COLO829 (cell line): ENCODE measurements around the gene PPP1R3C.
A peak's percentile ranks its signal among the peaks of the same experiment; 100 is the strongest.

ENCODE experiments used
- DNase-seq: peaks from one replicate; pipeline ENCODE4 v3.0.0; 2012; ENCODE audit warnings: low spot score

PPP1R3C gene

DNA sequence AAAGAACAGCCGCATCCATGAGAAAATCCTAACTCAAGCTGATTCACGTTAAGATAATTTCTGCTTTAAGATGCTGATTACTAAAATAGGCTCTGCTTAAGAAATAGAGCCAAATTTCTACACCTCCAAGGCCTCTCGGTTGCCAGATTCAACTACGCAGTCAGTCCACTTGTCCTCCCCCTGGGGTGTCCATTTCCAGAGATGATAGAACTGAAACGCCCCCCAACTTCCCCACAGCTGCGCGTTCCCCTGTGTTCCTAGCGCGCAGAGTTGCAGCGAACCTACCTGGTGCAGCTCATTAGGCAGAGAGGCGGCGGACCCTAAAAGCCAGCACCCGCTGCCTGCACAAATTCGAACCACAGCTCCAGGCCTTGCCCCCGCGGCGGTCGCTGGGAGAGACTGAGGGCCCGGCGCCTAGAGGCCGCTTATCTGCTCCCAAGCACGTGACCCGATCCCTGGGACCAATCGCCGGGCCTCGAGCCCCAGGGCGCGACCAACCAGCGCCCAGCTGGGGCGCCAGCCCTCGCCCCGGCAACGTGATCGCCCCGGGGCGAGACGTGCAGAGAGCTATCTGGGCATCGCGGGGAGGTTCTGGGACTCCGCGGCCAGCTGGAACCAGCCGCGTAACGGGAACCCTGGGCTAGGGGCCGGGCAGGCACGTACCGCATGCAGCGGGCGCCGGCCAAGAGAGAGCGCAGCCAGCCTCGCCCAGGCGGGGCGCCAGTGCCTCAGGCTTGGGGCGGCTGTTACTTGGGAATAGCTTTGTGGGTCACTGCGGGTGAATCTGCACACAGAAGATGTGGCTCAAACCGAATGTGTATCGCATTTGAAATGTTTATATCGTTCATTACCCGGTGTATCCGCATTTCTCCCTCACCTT is at the start of gene PPP1R3C:
TSS of gene PPP1R3C (minus strand) at position 401 of the 880 bp plus-strand sequence. CDS start at position 299, 102 bp downstream.
- no peak for DNase-seq

DNA sequence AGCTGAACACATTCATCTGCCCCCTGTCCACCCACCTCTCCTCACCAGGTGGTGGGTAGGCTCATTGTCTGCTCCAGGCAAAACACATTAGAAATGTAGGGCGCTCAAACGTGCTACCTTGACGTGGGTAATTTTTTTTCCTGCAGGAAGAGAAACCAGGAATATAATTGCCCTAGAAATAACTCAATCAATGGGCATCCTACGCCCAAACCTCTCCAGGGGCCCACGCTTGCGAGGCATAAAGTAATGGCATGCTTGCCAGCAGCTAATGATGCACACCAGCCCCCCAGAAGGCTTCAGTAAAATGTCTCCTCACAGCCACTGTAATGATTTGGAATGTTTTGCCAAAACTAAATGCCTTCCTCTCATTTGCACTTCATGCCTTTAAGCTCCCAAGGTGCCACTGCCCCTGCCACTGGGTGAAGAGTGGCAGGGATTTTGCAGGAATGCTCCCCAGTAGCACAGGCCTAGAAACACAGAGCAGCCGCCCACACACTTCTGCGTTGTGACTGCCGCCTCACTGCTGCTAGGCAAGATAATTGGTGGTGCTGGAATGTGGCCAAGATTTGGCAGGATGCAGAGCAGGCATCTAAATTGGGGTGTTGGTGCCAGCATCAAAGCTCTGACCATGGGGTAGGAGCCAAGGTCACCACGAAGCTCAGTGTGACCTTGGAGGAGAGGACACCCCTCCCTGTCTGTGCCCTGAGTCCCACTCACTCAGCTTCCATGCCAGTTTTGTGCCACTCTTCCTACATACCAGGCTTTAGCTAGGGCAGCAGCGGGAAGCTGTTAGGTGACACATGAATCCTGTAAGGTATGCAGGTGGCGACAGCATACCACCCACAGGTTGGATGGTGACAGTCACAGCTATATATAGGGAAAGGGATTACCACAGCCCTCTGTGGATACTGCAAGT is 48.7 kb upstream of the PPP1R3C start:
- DNase-seq, result peak; percentile 44

DNA sequence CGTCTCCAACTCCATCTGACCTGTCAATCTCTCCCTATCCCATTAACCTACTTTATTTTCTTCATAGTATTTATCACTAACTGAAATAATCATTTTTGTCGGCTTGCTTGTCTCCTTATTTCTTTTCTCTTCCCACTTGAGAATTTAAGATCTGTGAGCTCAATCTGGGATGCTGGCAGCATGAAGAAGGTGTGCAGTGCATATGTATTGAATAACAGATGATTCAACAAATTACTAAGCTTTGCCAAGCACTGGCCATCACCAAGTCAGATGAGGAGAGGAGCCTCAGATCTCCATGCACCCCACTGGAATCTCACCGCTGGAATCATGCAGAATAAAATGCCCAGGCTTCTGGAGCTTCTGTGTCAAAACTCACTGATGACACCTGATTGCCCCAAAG is 47.6 kb upstream of the PPP1R3C start:
- no peak for DNase-seq

DNA sequence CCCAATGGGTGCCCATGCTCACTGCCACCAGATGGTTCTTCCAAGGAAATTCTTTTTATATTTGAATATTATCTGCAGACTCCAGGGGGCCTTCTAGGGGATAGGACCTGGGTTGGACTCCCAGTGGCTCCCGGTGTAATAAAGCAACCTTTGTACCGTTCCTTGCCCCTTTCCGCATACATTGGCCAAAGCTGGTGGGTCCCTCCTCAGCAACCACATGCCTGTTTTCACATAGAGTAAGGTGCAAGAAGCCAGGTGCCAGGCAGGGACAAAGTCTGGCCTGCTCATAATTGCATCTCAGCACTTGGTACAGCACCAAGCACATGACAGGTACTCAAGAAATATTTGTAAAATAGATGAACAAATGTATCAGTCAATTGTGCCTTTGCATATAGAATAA is 46.4 kb upstream of the PPP1R3C start:
- DNase-seq, result no peak

DNA sequence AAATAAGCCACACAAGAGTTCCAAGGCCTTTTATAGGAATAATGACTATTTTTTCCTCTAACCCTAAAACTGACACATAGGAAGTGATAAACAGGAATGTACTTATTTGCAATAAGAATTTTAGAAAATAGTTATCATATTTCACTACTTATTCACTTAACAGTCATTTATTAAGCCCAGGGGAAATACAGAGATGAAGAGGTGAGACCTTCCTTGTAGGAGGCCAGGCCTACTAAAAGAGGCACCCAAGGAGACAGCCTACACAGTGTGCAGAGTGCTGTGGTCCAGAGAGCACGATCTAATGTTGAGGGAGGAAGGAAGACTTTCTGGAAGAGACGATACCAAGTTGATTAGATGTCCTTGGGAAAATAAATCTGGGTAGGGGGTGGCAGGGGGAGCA is 45.0 kb upstream of the PPP1R3C start:
- DNase-seq, result no peak

DNA sequence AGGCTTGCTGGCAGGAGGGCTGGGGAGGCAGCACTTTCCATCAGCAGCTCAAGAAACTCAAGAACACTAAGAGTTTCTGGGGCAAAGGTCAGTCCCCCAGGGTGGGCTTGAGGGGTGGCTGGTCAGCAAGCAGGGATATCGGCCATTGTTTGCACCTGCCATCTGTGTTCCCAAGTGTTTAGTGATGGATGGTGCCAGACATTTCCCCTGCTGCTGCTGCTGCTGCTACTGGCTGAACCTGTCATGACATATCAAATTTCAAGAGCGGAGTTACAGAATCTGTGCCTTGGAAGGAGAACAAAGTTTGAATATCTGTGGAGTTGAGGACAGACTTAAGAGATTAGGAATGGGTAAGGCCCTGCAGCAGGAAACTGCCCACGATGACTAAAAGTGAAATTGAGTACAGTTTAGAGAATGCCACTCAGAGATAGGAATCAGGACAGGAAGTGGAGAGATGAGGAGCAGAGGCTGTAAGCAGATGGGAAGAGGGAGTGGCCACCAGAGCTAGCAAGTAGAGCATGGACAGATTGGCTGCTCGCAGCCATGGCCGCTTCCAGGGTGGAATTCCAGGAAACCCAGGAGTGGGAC is 39.2 kb upstream of the PPP1R3C start:
- peak; percentile 8 for DNase-seq

DNA sequence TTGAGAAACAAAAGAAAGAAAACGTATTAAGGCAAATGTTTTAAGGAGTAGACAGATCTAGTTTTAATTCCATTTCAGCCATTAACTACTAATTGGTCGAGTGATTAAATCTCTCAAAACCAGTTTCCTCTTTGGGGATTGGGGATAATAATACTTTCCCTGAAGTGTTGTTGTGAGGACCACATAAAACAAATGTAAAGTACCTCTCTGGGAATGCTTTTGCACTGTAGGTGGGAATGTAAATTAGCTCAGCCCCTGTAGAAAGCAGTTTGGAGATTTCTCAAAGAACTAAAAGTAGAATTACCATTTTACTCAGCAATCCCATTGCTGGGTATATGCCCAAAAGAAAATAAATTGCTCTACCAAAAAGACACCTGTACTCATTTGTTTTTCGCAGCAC is 36.0 kb upstream of the PPP1R3C start:
- no peak for DNase-seq

DNA sequence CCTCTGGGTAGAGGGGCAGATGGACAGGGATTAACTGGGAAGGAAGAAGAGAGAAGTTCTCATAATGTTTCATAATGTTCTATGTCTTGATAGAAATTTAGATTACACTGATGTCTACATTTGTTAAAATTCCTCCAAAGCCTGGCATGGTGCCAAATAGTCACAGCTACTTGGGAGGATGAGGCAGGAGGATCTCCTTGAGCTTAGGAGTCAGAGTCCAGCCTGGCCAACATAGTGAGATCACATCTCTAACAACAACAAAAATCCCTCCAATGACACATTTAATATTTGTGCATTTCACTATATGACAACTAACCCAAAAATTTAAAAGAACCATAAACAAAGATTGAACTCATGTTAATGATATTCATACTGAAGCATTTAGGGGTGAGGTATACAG is 33.0 kb upstream of the PPP1R3C start:
- no peak for DNase-seq

DNA sequence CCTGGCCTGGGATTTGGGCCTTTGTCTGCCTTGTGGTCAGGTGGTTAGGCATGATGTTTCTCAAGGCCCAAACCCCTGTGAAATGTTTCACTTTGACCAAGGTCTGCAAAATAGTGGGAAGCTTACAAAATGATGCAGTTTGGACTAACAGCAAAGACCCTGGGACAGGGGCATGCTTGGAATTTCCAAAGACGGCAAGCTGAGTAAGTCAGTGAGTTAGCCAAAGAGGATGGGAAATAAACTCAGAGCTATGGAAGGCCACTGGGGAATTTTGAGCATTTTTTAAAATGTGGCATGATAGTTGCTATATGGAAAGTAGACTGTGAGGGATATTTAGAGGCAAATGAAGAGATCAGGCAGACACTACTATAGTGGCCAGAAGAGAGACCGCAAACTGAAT is 31.6 kb upstream of the PPP1R3C start:
- DNase-seq, result no peak

DNA sequence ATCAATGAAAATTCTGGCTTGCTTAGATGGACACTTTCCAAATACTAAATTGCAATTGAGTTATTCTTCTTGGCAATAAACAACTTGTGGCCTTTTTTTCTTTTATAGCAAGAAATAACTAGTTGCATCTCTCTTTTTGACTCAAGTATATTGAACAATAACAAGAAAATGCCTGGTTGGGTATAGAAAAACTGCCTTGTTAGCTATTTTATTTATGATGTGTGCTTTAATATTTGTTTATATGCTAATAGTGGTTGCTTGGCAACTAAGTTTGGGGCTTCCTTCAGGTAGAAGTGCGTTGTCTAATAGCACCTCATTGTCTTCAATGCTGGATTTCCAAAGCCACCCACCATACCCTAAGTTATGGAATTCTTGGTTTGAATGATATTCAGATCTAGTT is 30.1 kb upstream of the PPP1R3C start:
- DNase-seq, result no peak

DNA sequence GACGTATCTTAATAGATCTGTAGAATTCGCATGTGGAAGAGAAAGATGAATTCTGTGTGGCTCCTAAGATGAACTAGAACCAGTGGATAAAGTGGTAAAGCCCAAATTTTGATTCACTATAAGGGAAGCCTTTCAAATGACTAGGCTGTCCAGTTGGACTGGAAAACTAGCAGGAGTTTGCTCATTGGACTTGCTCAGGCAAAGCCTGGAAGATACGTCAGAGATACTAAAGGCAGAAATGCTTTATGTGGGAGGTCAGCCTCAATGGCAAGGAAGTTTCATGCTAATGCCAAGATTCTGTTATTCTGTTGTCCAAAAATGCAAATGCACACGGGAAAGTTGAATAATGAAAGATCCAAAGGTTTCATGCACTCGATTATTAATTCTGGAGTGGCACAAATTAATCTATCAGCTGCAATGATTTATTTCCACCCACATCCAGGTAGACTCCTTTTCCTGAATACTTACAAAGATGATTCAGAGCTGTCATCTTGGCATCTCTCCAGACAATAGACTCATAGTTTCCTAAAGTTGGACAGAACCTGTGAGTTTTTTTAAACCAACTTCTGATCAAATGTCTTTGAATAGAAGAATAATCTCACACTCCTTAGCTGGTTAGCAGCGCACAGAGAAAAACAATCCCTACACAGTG is 20.5 kb upstream of the PPP1R3C start:
- DNase-seq, result peak; percentile 14

DNA sequence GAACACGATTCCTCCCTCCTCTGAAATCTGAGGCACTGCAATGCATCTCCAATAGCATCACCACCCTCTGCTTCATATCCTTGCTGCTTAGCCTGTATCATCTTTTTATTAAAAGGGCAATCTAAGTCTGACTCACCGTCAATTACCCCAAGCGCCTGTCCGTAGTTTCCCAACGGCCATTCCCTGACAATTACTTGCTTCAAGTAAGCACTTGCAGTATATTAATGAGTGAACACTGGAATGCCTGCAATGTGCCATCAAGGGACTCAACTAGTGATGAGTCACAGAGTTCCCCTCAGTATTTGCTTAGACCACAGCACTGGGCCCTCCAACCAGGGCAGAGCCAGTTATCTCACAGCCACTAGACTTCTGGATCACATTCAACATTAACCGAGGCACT is 19.5 kb upstream of the PPP1R3C start:
- DNase-seq, result peak; percentile 85

DNA sequence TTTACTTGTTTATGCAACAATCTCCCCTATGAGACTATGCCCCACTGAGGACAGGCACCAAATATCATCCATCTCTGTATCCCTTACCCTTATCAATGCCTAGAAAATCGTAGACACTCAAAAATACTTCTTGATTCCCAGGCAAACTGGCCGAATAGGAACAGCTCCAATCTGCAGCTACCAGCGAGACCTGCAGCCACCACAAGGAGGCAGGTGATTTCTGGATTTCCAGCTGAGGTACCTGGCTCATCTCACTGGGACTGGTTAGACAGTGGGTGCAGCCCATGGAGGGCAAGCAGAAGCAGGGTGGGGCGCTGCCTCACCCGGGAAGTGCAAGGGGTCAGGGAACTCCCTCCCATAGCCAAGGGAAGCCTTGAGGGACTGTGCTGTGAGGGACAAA is 10.8 kb upstream of the PPP1R3C start:
- no peak for DNase-seq

DNA sequence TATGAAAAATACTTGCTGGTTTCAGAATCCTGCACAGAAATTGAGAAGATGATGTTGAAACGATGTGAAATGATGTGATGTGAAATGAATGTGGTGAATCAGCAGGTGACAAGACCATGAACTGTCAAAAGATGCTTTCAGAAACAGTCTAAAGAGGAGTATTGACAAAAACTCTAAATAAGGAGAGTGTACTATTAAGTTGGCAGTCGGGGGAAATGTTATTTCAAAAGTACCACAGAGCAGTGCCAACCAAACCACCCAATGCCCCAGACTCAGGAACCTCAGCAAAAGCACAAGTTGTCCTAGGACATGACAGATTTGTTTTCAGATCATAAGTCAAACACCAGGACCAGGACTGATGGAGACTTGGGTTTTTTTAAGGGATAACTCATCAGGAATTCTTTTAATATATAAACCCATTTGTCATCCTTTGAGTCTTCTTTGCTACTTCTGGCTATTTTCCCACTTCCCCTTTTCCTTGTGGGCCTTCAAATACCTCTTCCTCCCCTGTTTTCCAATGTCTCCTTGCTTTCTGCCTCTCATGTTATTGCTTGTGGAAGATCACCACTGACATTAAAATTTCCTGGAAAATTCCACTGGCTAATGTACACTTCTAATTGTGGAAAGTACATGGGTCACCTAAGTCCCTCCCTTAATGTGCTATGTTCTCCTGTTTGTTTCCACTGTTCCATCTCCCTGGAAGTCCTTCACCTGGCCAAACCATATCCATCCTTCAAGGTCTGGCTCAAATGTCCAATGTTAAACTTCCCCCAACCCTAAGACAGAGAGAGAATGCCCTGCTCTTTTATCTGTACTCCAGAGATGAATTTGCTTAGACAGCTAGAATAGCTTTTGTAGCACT is 10.2 kb upstream of the PPP1R3C start:
- DNase-seq, result no peak

DNA sequence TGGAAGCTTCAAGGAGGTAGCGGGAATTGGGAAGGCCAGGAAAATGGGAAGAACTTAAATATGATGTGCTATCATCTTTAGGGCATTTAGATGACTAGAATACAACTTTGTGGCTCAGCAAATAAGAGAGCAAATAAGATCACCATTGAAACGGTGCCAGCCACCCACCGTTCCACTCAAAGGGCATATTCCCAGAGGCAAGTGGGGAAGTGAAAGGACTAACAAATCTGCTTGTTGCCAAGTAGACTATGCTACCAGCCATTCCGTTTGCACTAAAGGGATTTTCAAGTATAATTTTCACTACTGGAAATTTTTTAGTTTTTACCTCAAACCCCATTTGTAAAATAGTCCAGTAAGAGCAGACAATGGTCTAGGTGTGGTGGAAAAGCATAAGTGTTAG is 4.0 kb upstream of the PPP1R3C start:
- DNase-seq, result no peak

DNA sequence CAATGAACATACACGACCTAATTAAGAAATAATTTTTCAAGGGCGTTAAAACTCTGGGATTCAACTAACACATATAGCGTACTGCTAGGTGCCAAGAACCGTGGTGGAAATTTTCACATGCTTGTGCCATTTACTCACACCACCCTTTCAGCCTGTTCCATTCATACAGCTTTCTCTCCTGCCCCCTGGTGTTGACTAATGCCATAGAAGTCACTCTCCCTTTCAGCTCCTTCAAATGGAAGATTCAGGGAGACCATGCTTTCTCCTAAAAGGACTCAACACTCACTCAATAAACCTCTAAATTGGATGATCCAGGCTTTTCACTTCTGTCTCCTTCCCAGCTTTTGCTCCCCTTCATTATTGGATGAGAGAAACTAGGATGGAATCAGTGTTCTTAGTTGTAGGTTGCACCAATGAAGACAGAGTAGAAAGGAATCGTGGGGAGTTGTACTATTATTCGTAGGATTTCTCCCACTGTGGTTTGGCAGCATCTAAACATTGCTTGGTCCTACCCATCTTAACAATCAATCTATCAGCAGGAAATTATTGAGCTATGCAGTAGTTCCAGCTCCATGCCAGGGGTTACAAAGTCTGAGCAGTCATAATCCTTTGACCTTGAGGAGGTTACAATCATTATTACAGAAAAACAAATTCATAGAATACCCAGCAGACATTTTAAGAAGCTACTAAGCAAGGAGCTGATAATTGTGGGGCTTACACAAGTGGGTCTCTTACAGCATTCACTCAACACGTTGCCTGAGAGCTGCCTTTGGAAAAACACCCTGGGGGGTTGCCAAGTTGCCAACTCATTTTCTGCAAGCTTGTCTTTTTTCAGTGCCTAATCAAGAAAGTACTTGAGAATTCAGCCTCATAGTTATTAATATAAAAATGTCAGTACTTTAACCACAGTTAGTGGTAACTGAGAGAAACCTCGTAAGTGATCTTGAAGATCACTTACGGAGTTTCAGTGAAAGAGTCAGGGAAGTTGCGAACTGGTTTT is 2.8 kb upstream of the PPP1R3C start:
- DNase-seq, result peak; percentile 36

DNA sequence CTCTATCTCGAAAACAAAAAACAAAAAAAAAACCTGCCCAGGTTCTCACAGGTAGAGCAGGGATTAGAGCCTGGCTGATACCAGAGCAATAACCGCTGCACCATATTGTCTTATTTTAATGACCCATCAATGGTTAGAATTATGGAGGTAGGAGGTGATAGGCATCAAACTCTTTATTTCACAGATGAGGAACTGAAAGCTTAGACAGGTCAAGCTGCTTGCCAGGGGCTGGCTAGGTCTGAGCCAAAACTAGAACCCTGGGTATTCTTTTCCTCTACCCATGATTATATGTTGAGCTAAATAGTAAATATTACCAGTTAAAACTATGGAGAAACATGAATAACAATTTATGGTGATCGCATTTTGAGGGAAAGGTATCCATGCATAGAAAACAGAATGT is 2.0 kb upstream of the PPP1R3C start:
- no peak for DNase-seq

DNA sequence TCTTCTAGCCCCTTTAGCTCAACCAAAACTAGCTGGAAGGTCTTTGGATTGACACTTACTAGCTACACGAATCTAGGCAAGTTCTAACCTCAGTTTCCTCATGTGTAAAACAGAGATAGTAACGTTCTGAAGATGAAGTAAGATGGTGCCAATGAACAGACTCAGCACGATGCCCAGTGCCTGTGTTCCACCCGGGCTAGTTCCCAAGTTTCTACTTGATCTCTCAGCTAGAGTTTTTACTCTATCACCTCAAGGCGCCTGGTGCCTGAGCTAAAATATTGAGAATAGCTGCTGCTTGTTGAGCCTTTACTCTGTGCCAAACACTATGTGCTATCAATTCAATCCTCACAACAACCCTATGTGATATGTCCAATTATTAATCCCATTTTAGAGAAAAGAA is 1.4 kb upstream of the PPP1R3C start:
- no peak for DNase-seq

DNA sequence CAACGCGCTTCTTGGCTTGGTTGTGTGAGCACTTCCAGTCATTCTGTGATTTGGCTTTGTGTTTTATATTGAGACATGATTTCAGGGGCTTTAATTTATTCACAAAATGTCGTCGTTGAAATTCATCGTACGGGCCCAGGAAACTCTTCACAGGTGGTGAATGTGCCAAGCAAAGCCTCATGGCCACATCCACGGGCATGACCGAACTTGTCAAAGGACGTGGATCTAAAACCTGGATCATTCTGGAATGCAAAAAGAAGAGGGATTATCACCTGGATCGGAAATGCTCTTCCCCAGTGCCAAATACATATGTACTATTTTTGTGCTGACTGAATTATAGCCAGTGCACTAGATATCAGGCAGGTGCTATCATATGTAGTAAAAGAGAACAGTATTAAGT is 2.2 kb downstream of the PPP1R3C start:
- DNase-seq, result no peak
